Measurements from ENCODE around the gene BRAP.
"Not testable (repeated sequence)": the region's sequence is repeated elsewhere in the genome, so short reads cannot be mapped to it uniquely, and the experiment has no call there.

The BRAP gene

DNA sequence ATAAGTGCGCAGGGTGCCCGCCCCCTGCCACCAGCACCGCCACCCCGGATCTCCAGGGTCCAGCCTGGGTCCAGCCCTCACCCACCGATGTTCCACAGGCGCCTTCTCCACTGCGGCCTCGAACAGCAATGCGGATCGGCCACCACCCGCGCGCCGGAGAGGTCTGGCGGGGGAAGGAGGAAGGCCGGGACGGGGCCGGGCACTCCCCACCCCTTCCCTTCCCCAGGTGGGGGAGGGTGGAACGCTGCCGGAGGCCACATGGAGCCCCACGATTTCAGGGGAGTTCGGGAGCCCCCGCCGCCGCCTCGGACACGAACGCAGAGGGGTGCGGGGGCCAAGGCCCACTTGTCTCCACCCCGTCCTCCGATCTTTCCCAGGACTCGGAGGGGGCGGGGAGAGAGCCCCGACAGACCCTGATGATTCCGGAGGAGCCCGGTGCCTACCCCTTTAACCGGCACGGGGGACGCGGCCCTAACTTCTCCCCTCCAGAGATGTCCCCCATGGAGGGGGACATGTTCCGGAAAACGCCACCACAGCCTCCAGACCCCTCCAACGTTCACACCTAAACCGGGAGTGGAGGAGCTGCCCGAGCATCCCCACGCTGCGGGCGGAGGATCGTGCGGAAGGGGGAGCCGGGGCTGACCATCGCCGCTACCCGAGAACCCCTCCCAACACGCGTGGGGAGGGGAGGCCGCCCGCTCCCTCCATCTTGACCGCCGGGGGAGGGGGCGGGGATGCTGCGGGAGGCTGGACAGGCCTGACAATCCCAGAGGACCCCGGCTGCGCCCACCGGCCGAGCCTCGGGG, 87.7 kb downstream of the BRAP start:
- Histone ChIP-seq H3K4me3 (ENCODE audit: low read depth, low read length) (peak overlapping the region; percentile 99), H3K79me2 (ENCODE audit: control insufficient read depth, insufficient read depth, low read length, unreplicated experiment) (peaks cover 62% of the 10 kb centered on the region), H3K4me1 (ENCODE audit: control insufficient read depth, insufficient read depth, low read length, unreplicated experiment) (peaks cover 35% of the 10 kb centered on the region), H3K36me3 (ENCODE audit: insufficient read depth, low read length) (no peaks in the 10 kb centered on the region), H3K27me3 (ENCODE audit: insufficient read depth, low read length) (no peaks in the 10 kb centered on the region), H2AFZ (ENCODE audit: low read length, unreplicated experiment) (peak overlapping the region; percentile 67), H3K27ac (ENCODE audit: low read depth, low read length) (peak overlapping the region; percentile 49)

DNA sequence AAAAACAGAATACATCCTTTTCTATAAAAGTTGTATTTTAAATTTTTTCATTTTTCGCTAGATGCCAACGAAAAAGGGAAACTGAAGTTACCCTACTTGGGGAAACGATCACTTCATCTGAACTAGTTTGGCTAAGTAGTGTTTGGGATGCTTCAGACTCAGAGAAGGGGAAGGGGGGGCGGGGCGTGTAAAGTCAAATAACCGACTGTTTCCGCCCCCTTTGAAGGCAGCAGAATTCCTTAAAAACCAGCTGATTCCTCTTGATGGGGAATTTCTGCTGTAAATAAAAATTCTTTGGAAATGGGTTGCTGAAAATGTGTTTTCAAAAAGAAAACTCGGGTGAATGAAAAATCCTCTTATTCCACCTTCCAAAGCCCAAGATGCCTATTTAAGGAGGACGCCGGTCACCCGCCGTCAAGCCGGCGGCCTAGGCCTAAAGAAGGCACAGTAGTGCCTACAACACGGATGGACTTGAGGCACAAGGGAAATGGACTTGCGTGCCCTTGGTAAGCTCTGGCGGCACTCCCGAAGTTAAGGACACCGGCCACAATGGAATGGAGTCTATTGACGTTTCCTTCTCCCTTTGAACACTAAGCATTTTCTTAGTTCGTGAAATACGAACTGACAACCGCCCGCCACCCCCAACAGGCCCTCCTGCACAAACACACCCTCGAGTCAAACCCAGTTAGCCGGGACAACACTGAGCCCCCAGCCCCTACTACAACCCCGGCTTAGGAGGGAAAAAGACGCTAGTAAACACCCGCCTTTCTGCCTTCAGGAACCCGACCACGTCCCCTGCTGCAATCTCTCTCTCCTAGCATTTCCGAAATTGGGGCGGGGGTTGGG, 88.5 kb downstream of the BRAP start:
- H3K27ac ChIP-seq (ENCODE audit: low read depth, low read length), result peak overlapping the region; percentile 49
- peak overlapping the region; percentile 99 for H3K4me3 ChIP-seq (ENCODE audit: low read depth, low read length)
- peaks cover 69% of the 10 kb centered on the region for H3K79me2 ChIP-seq (ENCODE audit: control insufficient read depth, insufficient read depth, low read length, unreplicated experiment)
- H3K27me3 ChIP-seq (ENCODE audit: insufficient read depth, low read length), result no peaks in the 10 kb centered on the region
- H3K4me1 ChIP-seq (ENCODE audit: control insufficient read depth, insufficient read depth, low read length, unreplicated experiment), result peaks cover 35% of the 10 kb centered on the region
- H2AFZ ChIP-seq (ENCODE audit: low read length, unreplicated experiment), result no peak overlapping the region
- no peaks in the 10 kb centered on the region for H3K36me3 ChIP-seq (ENCODE audit: insufficient read depth, low read length)

- H3K36me3 ChIP-seq (ENCODE audit: insufficient read depth, low read length); H2AFZ ChIP-seq (ENCODE audit: low read length, unreplicated experiment); H3K27ac ChIP-seq (ENCODE audit: low read depth, low read length); H3K27me3 ChIP-seq (ENCODE audit: insufficient read depth, low read length): not testable (repeated sequence)
- H3K4me1 ChIP-seq (ENCODE audit: control insufficient read depth, insufficient read depth, low read length, unreplicated experiment), result peaks cover 32% of the 10 kb centered on the region
- peak overlapping the region; percentile 99 for H3K4me3 ChIP-seq (ENCODE audit: low read depth, low read length)
- H3K79me2 ChIP-seq (ENCODE audit: control insufficient read depth, insufficient read depth, low read length, unreplicated experiment), result peaks cover 85% of the 10 kb centered on the region
Measured at GRCh38 chr12:111595341-111595835, 90.4 kb downstream of the BRAP start.

Data from ACC112 (cell line).